DMS153 treated with DMSO at 0.1 percent for 48 hours (cell line): ENCODE data around the gene NACC1.

Source experiments
- DNase-seq: peaks from one replicate; lab custom pipeline; 2025; ENCODE audit not compliant: unreplicated experiment; lab: John Stamatoyannopoulos, UW

Gene NACC1

GRCh38 chr19:13118424-13119193 lies 545 bp downstream of the NACC1 start:
- no peak for DNase-seq

GRCh38 chr19:13119627-13120026 lies 1.6 kb downstream of the NACC1 start:
- no peak for DNase-seq

- no peak for DNase-seq
These were observed 2.0 kb downstream of the NACC1 start for GRCh38 chr19:13120031-13120430.

GRCh38 chr19:13120817-13121216 lies 2.8 kb downstream of the NACC1 start:
- DNase-seq = no peak

GRCh38 chr19:13121551-13122274 lies 3.6 kb downstream of the NACC1 start:
- no peak for DNase-seq

GRCh38 chr19:13122275-13122878 lies 4.3 kb downstream of the NACC1 start:
- no peak for DNase-seq

GRCh38 chr19:13122980-13123957 lies 5.2 kb downstream of the NACC1 start:
- no peak for DNase-seq

GRCh38 chr19:13127051-13127450 lies 9.0 kb downstream of the NACC1 start:
- DNase-seq = no peak

- DNase-seq = no peak
These were observed 9.9 kb downstream of the NACC1 start for GRCh38 chr19:13127811-13128575.

GRCh38 chr19:13128583-13128982 lies 10.5 kb downstream of the NACC1 start:
- DNase-seq = no peak

- no peak for DNase-seq
These were observed 11.3 kb downstream of the NACC1 start for GRCh38 chr19:13129384-13129783.

GRCh38 chr19:13130886-13131490 lies 12.9 kb downstream of the NACC1 start:
- DNase-seq = no peak

- DNase-seq = no peak
These were observed 14.6 kb downstream of the NACC1 start for GRCh38 chr19:13132471-13133180.

- no peak for DNase-seq
These were observed 15.3 kb downstream of the NACC1 start for GRCh38 chr19:13133241-13133870.

- no peak for DNase-seq
These were observed 16.6 kb downstream of the NACC1 start for GRCh38 chr19:13134626-13135025.

- no peak for DNase-seq
These were observed 17.3 kb downstream of the NACC1 start for GRCh38 chr19:13135068-13136062.

- no peak for DNase-seq
These were observed 19.3 kb downstream of the NACC1 start for GRCh38 chr19:13137290-13137794.
